Measurements from ENCODE around the gene SLC24A4.

DNA sequence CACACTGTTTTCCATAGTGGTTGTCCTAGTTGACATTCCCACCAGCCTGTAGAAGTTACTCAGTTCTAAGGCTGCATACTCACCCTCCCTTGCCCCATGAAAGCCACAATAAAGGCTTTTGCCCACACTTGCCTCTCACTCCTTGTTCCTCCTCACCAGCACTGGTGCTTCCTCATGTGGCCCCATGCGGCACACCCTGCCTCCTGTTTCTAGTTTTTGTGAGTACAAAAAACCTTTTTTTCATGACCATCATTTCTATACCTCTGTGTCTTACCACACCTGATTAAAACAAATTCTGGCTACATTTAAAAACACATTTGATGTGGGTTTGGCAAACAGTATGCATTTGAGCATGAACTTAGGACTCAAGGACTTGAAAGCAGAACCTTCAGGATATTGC, 149.9 kb downstream of the SLC24A4 start:
- TF ChIP-seq, protein P1, sequence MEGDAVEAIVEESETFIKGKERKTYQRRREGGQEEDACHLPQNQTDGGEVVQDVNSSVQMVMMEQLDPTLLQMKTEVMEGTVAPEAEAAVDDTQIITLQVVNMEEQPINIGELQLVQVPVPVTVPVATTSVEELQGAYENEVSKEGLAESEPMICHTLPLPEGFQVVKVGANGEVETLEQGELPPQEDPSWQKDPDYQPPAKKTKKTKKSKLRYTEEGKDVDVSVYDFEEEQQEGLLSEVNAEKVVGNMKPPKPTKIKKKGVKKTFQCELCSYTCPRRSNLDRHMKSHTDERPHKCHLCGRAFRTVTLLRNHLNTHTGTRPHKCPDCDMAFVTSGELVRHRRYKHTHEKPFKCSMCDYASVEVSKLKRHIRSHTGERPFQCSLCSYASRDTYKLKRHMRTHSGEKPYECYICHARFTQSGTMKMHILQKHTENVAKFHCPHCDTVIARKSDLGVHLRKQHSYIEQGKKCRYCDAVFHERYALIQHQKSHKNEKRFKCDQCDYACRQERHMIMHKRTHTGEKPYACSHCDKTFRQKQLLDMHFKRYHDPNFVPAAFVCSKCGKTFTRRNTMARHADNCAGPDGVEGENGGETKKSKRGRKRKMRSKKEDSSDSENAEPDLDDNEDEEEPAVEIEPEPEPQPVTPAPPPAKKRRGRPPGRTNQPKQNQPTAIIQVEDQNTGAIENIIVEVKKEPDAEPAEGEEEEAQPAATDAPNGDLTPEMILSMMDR (IDR thresholded peaks at IDR 0.05; ENCODE audit: poor library complexity, severe bottlenecking) = no peak
- TF ChIP-seq TAF1 (IDR thresholded peaks at IDR 0.05; ENCODE audit: low read depth) = no peak
- TF ChIP-seq POLR2AphosphoS5 (IDR thresholded peaks at IDR 0.05) = no peak
- no peak for TF ChIP-seq EZH2 (IDR thresholded peaks at IDR 0.05; ENCODE audit: borderline replicate concordance, insufficient read depth, low read length, poor library complexity, severe bottlenecking)

All from neural cell (in vitro differentiated cells).